Upper lobe of right lung (tissue), 1 donor: ENCODE measurements around the gene SLC25A13. TPM values are rescaled to one million over a fixed set of nuclear protein-coding genes. Genes with fewer than 3 reads are reported as not detected.

Source experiments
- ATAC-seq: fragments of 200-7000 bp; cut with Tn5 transposase; one replicate; pipeline ENCODE4 v1.9.1; 2020; ENCODE audit warnings: mild to moderate bottlenecking, moderate library complexity
- DNase-seq: peaks from one replicate; pipeline ENCODE4 v3.0.0-alpha.2; 2020
- H3K27ac ChIP-seq: fragments of 200-600 bp; one replicate; pipeline ENCODE4 v1.8.0; 2022
- H3K27me3 ChIP-seq: fragments of 200-600 bp; one replicate; pipeline ENCODE4 v1.8.0; 2022; ENCODE audit warnings: mild to moderate bottlenecking
- H3K36me3 ChIP-seq: fragments of 200-600 bp; one replicate; pipeline ENCODE4 v1.8.0; 2022
- H3K4me1 ChIP-seq: fragments of 200-600 bp; one replicate; pipeline ENCODE4 v1.8.0; 2022
- H3K4me3 ChIP-seq: fragments of 200-600 bp; one replicate; pipeline ENCODE4 v1.8.0; 2022; ENCODE audit warnings: mild to moderate bottlenecking
- H3K9me3 ChIP-seq: fragments of 200-600 bp; one replicate; pipeline ENCODE4 v1.8.0; 2022
- CTCF ChIP-seq: fragments of 200-600 bp; IDR thresholded peaks from one replicate; pipeline ENCODE4 v1.8.0; 2022; ENCODE audit warnings: antibody characterized with exemption
- intact Hi-C: fragments of 100-400 bp; cut with DNase I; formaldehyde crosslinking; loops from one replicate; pipeline ENCODE4 v1.11.0; 2022
- total RNA-seq: library from RNA; stranded (reverse); fragmentation: NEBNext Ultra II Directional; extraction: Animal tissue kit (Norgen Biotek cat#: 25700); gene quantifications from one replicate; pipeline ENCODE4 v1.2.1, GENCODE V29; 2021
- donor health status: DM: no; HTN: yes; CAD: no; lungs with severe emphysema.

Gene SLC25A13
- total RNA-seq, 1 donor from 2014 or later, result 34.5 TPM

- Histone ChIP-seq H3K27ac (no peak overlapping the region), H3K27me3 (no peaks in the 10 kb centered on the region), H3K4me3 (no peak overlapping the region), H3K9me3 (no peaks in the 10 kb centered on the region), H3K4me1 (peaks cover 8% of the 10 kb centered on the region), H3K36me3 (no peaks in the 10 kb centered on the region)
- no peak for TF ChIP-seq CTCF
- DNase-seq (no peak), ATAC-seq (no peak)
- intact Hi-C loops, result no loop called here
Observed at GRCh38 chr7:96287559-96287958, 34.3 kb downstream of the SLC25A13 start.

GRCh38 chr7:96287132-96287531 is 34.8 kb downstream of the SLC25A13 start:
- intact Hi-C loops, result no loop called here
- H3K36me3 ChIP-seq, result no peaks in the 10 kb centered on the region
- H3K9me3 ChIP-seq, result no peaks in the 10 kb centered on the region
- ATAC-seq (peak; percentile 63), DNase-seq (no peak)
- TF ChIP-seq CTCF, result no peak
- peaks cover 9% of the 10 kb centered on the region for H3K4me1 ChIP-seq
- H3K27ac ChIP-seq, result no peak overlapping the region
- H3K4me3 ChIP-seq, result no peak overlapping the region
- no peaks in the 10 kb centered on the region for H3K27me3 ChIP-seq

GRCh38 chr7:96285579-96285978 is 36.3 kb downstream of the SLC25A13 start:
- no peak overlapping the region for H3K27ac ChIP-seq
- peaks cover 11% of the 10 kb centered on the region for H3K4me1 ChIP-seq
- no peaks in the 10 kb centered on the region for H3K27me3 ChIP-seq
- H3K9me3 ChIP-seq, result no peaks in the 10 kb centered on the region
- H3K36me3 ChIP-seq, result no peaks in the 10 kb centered on the region
- ATAC-seq, result no peak
- intact Hi-C loops, result no loop called here
- TF ChIP-seq CTCF, result no peak
- DNase-seq, result no peak
- no peak overlapping the region for H3K4me3 ChIP-seq

GRCh38 chr7:96284835-96285234 is 37.1 kb downstream of the SLC25A13 start:
- Histone ChIP-seq H3K27me3 (no peaks in the 10 kb centered on the region), H3K4me3 (no peak overlapping the region), H3K9me3 (no peaks in the 10 kb centered on the region), H3K4me1 (peaks cover 11% of the 10 kb centered on the region), H3K27ac (no peak overlapping the region), H3K36me3 (no peaks in the 10 kb centered on the region)
- intact Hi-C loops, result no loop called here
- TF ChIP-seq CTCF, result no peak
- no peak for ATAC-seq
- DNase-seq, result no peak

- no peak for TF ChIP-seq CTCF
Observed at GRCh38 chr7:96284240-96284639, 37.7 kb downstream of the SLC25A13 start.

GRCh38 chr7:96282835-96283234 is 39.1 kb downstream of the SLC25A13 start:
- H3K4me3 ChIP-seq, result no peak overlapping the region
- H3K36me3 ChIP-seq, result no peaks in the 10 kb centered on the region
- no peaks in the 10 kb centered on the region for H3K9me3 ChIP-seq
- ATAC-seq, result no peak
- no peak overlapping the region for H3K27ac ChIP-seq
- DNase-seq, result no peak
- H3K27me3 ChIP-seq, result no peaks in the 10 kb centered on the region
- TF ChIP-seq CTCF, result no peak
- H3K4me1 ChIP-seq, result peaks cover 11% of the 10 kb centered on the region
- intact Hi-C loops, result no loop called here

More at GRCh38 chr7:96284240-96284639, 37.7 kb downstream of the SLC25A13 start:
- intact Hi-C loops, result no loop called here
- no peaks in the 10 kb centered on the region for H3K9me3 ChIP-seq
- DNase-seq (no peak), ATAC-seq (no peak)
- H3K4me3 ChIP-seq, result no peak overlapping the region
- H3K27me3 ChIP-seq, result no peaks in the 10 kb centered on the region
- no peak overlapping the region for H3K27ac ChIP-seq
- H3K4me1 ChIP-seq, result peaks cover 11% of the 10 kb centered on the region
- H3K36me3 ChIP-seq, result no peaks in the 10 kb centered on the region
